KG1 (cell line): ENCODE measurements around the gene IQSEC1.
A peak's percentile ranks its signal among the peaks of the same experiment; 100 is the strongest.

Source experiments
- DNase-seq: peaks from one replicate; lab custom pipeline; 2025; lab: John Stamatoyannopoulos, UW

Gene IQSEC1

DNA sequence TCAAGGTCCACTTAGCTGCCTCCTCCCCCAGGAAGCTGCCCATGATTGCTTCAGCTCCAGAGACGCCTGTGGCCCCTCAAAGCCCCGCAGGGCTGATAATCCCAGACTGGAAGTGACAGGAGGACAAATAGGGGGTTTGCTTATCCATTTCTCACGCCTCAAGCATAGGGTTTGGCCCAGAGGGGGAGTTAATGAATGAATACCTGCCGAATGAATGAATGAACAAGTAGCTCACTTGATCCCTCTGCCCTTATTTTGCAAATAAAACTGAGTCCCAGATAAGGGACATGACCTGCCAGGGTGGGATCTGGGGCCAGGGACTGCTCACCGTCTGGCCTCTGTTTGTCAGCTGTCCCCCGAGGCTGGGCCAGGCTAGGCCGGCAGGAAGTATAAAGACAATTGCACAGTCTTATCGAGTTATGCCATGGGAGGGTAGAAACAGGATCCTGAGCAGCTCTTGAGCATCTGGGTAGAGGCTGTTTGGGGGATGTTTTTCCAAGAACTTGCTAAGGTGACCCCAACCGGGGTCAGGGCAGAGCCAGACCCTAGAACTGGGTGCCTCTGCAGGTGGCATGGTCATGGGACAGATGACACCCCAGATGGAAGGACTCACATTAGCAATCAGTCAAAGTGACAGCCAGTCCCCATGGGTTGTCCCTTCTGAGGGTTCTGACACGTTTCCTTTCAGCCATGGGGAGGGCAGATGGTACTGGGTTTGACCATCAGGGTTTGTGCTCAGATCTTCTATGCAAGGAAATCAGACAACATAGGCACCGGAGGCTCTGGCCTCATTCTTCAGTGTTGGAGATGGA is 45.0 kb downstream of the IQSEC1 start:
- no peak for DNase-seq

DNA sequence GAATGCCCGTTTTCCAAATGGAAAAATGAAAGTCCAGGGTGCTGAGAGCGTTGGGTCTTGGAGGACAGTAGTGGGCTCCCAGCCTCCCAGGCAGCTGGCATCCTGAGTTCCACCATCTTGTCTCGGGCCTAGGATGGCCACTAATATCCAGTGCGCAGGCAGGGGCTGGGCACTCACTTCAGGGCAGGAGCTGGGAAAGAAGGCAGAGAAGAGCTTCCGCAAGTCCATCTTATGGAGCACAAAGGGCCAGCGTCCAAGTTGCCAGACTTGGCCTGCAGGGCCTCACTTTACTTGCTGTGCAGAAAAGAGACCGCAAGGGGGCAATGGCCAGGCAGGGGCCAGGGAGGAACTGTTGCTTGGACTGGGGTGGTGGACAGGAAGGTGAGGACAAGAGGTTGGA is 46.1 kb downstream of the IQSEC1 start:
- no peak for DNase-seq

DNA sequence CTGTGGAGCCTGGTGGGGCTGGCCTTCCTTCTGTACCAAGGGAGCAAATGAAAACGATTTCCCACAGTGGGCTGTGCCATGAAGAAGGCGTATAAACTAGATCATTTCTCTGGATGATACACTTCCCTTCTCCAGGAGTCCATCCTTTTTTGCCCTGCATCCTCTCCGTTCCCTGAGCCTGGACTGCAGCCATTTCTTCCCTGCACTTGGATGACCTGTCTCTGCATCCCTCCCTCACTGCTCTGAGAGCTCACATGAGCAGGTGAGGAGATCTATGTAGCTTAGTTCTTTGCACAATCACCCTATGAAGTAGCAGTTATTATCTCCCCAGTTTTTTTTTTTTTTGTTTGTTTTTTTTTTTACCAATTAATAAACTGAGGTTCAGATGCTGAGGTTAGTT is 46.7 kb downstream of the IQSEC1 start:
- DNase-seq = no peak

GRCh38 chr3:13025778-13026518 is 47.3 kb downstream of the IQSEC1 start:
- DNase-seq = no peak

GRCh38 chr3:13025090-13025489 is 48.1 kb downstream of the IQSEC1 start:
- DNase-seq = no peak

DNA sequence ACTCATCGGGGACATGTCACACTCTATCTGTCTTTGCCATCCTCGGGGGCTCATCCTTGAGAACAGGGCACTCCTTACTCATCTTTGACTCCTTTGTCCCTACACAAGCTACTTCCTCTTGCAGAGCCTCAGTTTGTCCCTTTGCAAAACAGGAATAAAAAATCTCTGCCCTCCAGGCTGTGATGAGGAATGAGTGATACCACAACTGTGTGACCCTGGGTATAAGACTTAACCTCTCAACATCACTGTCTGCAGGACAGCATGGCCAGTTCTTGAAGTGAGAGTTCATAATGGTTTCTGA is 48.5 kb downstream of the IQSEC1 start:
- no peak for DNase-seq

- no peak for DNase-seq
Observed at GRCh38 chr3:13023971-13024764, 49.1 kb downstream of the IQSEC1 start.

- no peak for DNase-seq
Observed at GRCh38 chr3:13023235-13023970, 49.8 kb downstream of the IQSEC1 start.

DNA sequence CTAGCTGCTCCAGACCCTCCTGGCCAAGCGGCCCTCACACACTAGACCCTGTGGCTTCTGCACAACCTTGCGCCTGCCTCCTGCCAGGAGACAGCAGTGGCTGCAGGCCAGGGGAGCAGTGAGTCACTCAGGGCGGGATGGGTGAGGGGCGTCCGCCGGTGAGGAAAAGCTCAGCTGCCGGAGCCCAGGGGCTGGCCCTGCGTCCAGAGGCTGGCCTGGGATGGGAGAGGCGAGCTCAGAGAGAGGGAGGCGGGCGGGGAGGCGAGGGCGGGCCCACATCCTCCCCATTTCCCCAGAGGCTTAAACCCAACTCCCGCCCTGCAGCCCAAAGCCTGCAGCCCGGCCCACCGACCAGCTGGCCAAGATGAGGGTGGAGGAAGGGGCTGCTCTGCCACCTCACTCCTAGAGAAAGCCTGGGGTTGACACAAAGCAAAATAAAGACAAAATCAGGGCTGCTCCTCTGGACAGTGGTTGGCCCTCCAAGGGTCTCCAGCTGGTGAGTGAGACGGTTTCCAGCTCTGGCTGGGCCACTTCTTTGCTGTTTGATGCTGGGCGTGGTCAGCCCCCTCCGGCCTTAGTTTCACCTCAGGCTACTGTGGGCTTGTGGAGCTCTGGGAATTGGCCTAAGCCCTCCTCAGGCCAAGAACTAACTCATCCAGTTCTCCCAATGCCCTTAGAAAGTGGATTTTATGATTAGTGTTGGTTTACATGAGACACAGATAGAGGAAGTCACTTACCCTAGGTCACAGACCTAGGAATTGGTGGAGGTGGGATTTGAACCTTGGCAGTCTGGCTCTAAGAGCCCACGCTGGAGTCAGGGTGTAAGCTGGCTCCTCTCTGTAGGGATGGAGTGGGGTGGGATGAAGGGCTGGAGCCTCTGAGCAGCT is 50.6 kb downstream of the IQSEC1 start:
- DNase-seq = no peak

DNA sequence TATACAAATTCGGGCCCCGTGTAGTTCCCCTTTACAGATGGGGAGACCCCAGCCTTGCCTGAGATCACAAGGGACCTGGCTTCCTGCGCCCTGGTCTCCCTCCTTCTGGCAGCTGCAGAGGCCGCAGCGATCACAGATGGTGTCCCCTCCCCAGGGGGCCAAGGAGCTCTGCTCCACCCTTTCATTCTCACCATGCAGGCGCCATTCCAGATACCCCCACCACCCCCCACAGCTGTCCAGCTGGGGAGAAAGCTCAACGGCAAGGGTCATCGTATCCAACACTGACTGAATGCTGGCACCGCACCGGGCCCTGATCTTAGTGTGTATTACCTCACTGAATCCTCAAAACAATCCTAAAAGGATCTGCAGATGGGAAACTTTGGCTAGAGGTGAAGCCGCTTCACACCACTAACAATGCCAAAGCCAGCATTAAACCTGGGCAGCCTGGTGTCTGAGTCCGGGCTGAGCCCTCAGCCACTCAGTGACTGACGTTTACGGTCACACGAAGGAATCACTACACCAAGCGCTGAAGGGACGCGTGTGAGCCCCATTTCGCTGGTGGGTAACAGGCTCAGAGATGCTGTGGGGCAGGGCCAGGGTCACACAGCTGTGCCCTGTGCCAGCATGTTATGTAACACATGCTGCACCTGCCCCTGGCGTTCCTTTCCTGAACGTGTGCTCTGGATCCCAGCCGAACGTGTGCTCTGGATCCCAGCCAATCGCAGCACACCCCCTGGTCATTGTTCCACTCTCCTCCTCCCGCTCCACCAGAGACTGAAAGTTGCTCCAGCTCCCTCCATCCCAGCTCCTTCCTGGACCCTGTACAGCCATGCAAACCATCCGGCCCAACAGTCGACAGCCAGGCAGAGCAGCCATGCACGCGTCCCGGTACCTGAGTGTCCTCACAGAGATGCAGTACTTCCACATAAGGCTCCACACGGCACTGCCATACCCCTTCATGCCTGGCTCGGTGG is 51.8 kb downstream of the IQSEC1 start:
- DNase-seq = no peak

GRCh38 chr3:13020159-13020750 is 53.0 kb downstream of the IQSEC1 start:
- DNase-seq = no peak

DNA sequence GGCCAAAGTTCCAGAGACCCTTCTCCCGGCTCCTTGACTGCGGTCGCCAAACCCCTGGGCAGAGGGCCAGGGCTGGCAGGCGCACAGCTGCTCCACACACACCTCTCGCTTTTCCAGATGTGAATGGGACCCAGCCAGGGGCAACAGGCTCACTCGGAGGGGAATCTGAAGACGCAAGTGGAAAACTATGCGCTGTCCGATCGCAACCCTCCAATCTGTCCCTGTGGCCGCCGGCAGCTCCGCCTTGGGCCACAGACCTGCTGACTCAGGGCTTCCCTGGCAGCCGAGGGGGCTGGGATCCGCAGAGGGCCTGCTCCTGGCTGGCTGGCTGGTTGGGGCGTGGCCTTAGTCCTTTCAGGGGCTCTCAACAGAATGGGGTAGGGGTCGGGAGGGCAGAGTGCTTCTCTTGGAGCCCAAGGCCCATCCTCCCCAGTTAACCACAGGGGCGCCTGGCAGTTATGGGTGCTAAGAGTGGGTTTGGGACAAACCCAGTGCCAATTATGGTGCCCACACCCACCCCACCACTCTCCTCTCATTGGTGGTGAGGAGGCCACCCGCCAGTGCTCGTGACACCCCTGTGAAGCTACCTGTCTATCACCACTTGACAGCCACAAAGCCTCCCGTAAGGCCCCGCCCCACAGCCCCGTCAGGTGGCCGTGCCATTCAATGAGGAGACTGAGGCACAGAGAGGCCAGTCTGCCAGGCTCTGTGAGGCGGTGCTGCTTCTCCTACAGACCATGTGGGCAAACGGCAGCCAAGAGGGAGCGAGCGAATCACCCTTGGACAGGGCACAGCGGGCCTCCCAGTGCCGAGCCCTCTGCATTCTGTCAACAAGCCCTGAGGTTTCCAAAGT is 53.8 kb downstream of the IQSEC1 start:
- no peak for DNase-seq

- DNase-seq = no peak
Observed at GRCh38 chr3:13018561-13019242, 54.5 kb downstream of the IQSEC1 start.

GRCh38 chr3:13018043-13018451 is 55.2 kb downstream of the IQSEC1 start:
- DNase-seq = no peak

DNA sequence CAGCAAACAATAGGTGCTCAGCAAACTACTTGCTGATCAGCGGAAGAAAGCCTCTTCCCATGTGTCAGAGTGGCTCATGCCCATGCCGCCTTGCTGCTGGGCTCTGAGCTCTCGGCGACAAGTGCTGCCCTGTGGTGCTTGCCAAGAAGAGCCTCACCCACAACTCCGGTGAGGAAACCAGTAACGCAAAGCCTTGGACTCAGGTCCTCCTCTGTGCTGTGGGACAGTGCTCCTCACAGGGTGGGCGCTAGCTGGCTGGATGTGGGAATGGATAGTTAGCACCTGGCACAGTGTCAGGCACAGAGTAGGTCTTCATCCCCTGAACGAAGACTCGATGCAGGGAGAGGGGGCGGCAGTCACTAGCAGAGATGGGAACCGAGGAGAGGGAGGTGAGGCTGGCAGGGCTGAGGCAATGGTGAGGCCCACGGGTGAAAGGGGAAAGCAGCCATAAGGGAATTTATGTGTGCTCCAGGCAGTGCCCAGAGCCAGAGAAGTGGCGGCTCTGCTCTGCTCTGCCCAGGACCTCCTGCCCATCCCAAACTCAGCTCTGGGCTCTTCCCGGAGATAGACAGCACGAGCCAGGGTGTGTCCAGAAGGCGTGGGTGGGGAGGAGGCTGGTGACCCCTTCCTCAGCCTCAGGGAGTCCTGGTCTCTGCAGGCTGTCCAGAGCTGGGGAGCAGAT is 55.7 kb downstream of the IQSEC1 start:
- DNase-seq = no peak

DNA sequence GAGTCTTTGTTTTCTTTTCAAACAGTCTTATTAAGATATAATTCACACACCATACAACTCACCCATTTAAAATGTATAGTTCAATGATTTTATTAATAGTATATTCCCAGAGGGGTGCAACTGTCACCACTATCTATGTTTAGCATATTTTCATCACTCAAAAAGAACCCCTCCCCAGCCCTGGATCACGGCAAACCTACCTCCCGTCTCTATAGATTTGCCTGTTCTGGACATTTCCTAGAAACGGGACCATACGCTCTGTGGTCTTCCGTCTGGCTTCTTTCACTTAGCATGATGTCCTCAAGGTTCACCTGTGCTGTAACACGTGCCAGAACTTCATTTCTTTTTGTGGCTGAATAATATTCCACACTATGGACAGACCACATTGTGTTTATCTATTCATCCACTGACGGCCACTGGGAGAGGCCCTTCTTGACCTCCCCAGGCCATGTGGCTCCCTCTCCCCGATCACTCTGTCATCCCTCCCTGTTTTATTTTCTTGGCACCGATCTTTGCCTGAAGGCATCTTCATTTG is 56.4 kb downstream of the IQSEC1 start:
- no peak for DNase-seq

DNA sequence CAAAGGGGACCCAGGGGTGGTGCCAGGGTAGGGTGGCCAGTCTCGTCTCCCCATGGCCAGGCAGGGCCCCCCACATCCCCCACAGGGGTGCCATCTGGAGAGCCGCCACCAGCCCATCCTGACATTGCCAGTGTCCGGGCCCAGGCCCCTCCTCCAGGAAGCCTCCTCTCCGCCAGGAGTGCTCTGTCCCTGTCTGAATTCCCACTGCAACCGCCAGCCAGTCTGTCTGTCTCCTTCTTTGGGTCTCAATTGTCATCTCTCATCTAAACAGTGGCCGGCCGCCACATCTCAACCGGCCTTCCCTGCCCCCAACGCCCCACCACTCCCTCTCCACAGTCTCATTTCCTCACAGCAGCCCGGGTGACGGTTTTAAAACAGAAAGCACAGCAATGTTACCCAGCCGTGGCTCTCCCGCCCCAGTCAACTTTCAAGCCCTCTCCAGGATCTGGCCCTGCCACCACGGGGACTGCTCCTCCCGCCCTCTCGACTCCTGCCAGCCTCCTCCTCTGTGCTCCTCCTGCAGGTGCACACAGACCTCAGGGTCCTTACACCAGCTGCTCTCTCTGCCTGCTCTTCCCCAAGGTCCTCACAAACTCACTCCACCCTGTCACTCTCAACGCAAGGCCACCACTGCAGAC is 57.0 kb downstream of the IQSEC1 start:
- peak; percentile 28 for DNase-seq
